ENCODE data around the gene GABRA5.
"Not testable (repeated sequence)": the region's sequence is repeated elsewhere in the genome, so short reads cannot be mapped to it uniquely, and the experiment has no call there.

GABRA5 gene

DNA sequence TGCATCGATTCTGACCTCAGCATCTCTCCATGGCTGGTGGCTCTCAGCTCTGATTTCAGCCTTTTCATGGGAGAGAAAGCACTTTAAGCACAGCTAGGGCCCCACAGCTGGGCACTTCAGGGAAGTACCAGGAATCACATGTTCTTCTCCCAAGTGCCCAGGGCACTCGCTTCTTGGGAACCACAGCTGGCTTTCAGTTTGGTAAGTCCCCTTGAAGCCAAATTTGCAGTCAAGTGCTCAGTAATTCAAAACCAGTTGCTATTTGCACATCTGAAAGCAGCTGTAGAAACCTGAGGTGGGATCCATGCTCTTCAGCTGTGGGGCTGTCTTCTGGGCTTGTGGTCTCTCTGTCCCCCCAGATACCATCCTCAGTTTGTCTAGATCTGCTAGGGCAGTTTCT lies 12.8 kb downstream of the GABRA5 start:
- DNase-seq, result no peak

DNA sequence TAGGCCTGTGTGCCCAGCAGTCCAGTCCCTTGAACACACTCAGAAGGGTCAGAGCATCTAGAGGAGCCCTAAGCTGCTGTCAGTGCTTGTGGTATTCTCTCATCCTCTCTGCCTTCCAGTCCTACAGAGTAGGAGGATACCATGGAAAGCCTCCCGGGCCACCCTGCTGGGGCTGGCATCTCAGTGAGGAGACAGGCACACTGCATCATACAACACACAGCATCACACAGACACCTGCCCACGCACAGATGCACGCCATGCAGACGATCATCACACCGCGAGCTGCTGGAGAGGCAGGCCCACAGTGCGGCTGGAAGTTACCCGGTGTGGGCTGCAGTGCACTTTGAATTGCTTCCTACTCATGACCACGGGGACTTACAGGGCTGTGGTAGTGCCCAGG lies 15.2 kb downstream of the GABRA5 start:
- DNase-seq, result no peak

DNA sequence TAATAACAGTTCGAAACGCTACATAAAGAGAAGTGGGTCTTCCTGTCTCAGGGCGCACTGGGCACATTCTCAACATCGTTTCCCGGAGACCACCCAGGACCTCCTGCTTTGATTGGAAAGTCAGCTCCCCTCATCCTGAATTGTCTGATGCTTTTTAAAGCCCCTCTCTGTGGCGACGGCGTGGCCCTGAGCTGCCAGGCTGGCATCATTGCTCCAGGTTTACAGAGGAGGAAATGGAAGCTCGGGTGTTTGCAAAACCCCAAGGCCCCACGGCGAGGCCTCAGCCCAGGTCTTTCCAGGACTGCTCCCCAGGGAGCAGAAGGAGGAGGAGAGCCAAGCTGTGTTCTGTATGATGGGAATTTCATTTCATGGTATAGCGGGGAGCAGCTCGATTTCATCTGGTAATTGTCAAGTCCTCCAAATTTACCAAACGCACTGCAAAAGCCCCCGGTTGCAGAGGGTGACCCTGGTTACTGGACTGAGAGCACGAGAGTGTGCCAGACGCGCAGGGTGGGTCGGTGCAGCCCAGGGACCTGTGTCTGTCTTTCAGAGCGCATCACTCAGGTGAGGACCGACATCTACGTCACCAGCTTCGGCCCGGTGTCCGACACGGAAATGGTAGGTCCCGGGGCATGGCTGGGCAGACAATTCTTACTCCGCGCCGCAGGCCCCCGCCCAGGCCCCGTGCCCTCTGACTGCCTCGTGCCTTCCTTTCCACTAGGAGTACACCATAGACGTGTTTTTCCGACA lies 15.9 kb downstream of the GABRA5 start:
- DNase-seq, result no peak

DNA sequence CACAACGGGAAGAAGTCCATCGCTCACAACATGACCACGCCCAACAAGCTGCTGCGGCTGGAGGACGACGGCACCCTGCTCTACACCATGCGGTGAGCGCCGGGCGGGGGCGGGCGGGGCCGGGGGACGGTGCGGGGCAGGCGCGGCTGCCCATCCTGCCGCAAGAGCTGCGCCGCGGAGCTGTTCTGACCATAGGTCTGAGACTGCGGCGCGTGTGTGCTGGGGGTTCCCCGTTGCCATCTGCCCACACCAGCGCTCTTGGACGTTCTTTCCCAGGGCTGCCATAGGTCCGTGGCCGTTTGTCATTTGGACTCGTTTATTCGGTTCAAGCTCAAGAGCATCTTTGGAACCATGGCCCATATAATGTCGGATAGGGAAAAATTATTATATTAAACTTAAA lies 16.6 kb downstream of the GABRA5 start:
- DNase-seq, result no peak

DNA sequence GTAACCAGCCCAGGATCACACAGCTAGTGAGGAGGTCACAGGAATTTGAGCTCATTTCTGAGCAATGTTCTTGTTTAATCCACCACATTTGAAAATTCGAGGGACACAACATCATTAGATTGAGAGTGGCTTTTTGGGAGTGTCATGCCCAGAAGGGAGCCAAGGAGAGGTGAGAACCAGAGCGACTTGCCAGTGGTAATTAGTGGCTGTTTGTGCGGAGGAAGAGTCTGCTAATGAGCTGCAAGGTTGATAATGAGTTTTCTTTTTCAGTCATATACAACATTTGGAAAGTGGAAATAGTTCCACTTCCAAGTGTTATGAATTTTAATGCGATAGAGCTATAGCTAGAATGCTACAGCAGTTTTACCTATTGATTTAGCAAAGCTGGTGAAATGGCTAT lies 19.7 kb downstream of the GABRA5 start:
- DNase-seq, result no peak

DNA sequence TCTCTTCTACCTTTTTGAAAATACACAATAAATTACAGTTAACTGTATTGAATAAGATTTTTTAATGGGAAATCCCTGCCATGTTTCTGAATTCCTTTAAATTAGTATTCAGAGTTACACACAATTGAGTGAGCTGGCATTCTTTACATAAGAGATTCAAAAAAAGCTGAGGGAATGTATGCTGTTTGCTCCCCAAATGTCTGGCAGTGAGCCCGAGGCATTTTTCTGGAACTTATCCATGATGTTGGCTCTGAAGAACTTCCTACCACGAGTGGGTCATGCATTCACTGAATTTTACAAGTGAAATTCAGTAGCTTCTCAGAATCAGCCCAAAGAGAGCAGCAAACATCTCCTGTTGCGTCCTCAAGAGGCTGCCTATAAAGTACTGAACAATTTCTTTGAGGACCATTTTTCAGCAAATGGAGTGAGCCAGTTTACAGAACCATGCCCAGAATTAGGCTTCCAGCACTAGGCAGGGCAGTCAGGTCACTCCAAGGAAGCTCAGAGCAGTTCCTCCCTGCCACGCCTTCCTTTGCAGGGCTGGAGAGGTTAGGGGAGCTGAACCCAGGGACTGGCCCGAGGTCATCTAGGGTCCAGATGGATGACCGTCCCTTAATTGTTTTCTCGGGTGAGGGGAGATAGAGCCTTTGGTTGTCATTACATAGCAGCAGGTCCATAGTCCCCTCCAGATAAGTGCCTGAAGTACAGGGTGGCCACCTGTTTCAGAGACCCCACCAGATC lies 21.2 kb downstream of the GABRA5 start:
- DNase-seq, result no peak

DNA sequence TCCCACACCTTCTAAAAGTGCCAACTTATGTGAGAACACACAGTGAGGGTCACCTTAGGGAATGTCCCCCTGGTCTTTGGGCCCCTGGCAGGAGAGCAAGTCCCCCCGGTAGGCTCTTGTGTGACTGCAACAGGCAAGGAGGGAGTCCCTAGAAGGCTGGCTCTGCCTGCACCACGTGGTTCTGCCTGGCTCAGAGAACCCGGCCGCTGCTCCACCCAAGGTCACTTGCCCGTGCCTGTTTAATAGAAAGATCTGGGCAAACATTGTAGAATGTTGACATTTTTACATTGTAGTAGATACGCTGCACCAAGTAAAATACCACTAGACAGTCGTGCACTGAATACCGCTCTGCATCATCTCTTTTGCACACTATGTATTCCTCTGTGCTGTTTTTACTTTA lies 21.9 kb downstream of the GABRA5 start:
- no peak for DNase-seq

DNA sequence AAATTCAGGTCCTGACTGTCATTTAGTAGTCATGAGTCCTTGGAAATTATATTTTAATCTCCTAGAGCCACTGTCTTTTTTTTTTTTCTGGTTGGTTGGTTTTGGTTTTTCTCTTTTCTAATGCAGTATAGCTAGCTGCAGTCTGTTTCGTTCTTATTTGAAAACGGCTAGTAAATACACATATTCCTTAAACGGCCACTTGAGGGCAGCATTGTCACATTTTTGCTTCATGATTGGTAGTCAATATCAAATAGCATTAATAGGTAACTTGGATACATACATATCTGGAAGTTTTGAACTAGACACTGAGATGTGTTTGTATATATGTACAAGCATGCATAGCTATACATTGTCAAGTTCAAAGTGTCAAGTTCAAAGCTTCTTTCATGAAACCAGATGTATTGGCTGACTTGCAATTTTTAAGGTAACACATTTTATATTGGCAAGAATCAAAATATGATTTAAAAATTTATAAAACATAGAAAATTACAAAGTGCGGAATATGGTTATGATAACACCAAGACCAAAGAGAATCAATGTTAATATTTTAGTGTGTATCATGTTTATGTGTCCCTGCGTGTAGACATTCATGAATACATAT lies 22.5 kb downstream of the GABRA5 start:
- peak; percentile 40 for DNase-seq

DNA sequence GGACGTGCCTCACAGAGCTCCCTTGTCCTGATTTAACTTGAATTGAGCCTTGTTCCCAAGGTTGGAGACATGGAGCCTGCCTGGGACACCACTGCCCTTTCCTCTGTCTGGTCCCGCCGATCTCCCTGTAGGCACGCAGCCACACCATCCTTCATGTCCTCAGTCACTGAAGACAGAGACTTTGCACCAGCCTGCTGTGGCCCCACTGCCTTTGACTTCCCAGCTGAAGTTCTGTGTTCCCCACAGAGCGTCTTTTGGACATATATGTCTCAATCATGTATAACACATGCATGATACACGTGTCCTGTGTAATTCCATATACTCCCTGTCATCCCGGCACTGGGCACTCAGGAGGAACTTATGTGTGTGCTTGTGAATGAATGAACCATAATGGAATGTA lies 23.6 kb downstream of the GABRA5 start:
- no peak for DNase-seq

DNA sequence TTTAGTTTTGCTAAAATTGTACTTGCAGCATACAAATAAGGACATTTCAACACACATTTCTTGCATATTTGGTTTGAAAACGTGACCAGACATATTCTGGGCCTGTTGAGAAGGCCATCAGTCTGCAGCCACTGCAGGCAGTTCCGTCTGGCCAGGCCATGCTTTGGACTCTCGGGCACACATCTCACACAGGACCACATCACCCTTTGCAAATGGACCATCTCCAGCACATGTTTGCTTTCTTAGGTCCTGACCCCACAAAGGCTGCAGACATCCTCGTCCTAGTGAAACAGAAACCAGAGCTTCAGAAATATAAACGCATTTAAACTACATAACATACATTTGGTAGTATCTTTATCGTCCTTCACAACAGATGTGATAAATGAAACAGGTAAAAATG lies 24.1 kb downstream of the GABRA5 start:
- DNase-seq, result no peak

DNA sequence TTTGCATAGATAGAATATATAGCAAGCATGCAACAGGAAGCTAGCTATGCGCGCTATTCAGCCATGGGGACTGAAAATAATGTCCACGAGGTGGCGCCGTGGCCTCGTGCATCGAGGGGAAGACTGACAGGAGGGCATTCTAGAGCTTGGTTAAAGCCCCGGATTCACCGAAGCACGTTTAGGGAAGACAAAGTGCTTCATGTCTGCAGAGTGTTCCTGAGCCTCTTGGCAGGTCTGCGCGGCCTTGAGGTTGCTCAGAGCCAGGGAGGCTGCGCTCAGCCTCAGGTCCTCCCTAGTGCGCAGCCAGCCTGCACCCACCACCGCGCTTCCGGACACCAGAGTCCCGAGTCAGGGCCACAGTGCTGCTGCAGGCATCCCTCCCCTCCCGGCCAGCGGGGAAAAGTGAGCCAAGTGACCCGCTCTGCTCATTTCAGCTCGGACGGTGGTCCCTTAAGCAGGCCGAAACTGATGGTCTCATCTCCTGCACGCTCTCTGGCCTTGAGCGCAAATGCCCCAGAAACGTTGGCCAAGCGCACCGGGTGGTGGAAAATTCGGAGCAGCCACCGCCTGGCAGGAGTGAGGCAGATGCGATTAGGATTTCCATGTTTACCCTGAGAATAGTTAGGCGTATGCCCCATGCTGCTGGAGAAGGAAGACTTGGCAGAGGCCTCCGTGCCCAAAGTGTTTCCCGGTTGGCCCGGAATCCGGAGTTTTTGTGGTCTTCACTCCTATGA lies 24.8 kb downstream of the GABRA5 start:
- DNase-seq, result peak; percentile 3

DNA sequence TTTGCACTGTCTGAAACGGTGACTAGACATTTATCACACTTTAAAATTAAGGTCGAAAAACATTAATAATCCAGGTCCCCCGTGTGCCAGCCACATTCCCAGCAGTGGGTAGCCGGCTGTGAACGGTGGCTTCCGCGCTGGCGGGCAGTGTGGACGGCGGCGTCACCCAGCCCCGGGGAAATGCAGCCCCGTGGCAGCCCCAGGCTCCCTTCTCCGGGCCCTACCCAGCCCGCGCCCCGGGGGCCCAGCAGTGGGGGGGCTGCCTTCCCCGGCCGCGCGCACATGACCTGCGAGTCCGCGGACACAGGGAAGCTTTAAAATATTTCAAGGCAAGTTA lies 25.3 kb downstream of the GABRA5 start:
- DNase-seq, result no peak

DNA sequence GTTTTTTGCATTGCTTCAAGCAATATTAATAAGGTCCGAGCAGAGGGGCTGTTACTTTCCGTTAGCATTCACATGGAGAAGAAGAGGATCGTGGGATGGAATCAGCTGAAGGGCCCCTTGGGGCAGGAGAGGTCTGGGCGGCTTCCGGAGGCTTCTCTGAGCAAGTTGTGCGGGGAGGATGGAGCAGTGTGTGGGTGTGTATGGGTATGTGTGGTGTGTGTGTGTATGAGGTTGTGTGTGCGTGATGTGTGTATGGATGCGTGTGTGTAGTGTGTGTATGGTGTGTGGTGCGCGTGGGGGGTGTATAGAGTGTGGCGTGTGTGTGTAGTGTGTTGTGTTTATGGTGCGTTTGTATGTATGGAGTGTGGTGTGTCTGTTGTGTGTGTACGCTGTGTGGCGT lies 25.8 kb downstream of the GABRA5 start:
- no peak for DNase-seq

DNA sequence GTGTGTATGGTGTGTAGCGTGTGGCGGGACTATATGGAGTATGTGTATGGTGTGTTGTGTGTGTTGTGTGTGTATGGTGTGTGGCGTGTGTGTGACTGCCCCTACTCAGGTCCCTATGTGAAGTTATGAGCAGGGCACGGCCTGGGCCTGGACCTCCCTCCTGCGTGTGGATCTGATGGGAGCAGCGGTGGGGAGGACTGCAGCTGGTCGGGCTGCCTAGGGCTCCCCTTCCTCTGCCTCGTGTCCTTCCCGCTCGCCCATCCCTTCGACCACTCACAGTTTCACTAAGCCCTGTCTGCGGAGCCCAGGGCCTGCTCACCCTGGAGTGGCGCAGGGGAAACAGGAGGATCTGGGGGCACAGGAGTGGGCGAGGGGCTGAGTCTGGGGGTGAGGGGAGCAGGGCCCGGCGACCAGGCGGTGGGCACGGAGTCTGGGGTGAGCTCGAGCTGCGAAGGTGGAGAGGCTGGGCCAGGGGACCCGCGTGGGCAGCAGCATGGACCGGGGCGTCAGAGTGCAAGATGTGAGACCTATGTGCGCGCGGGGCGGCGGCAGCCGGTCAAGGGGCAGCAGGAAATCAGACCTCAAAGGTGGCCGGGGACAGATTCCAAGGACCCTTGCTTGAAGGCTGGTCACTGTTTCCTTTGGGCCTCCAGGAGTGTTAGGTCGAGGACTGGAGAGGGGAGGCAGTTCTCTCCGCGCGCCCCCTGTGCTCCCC lies 26.6 kb downstream of the GABRA5 start:
- DNase-seq, result no peak

DNA sequence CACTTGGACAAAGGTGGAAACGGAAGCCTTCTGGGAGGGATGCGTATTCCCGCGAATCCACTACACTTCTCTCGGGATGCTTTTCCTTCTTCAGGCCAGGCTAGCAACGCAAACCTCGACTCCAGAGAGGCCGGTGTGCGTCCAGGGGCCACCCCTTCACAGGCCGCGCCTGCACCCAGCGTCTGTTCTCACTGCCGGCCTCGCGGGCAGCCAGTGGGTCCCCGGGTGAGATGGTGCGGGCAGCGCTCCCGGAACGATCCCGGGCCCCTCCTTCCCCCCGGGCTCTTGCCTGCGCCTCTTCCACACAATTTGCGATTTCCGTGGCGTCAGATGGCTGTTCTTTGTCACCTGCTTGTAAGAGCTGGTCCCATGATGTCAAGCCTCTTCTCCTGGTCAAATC lies 27.3 kb downstream of the GABRA5 start:
- DNase-seq, result no peak

DNA sequence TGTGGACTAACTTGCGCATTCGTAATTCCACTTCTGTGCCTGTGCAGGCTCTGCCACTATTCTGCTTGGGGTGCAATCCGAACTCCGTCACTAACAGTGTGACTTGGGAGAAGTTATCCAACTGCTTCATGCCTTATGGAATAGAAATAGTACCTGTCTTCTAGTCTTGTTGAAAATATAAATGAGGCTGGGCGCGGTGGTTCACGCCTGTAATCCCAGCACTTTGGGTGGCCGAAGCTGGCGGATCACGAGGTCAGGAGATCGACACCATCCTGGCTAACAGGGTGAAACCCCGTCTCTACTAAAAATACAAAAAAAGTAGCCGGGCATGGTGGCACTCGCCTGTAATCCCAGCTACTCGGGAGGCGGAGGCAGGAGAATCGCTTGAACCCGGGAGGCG lies 28.5 kb downstream of the GABRA5 start:
- DNase-seq, result not testable (repeated sequence)

DNA sequence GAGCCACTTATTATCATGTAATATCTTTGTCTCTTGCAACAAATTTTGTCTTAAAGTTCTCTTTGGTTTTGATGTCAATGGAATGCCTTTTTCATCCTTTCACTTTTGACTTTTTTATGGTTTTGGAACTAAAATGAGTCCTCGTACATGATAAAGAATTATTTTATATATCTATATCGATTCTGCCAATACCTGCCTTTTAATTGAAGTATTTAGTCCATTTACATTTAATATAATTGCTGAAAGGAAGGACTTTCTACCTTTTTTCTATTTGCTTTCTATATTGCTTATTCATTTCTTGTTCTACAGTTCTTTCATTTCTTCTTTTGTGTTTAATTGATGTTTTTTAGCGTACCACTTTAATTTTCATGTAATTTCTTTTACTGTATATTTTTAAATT lies 32.8 kb downstream of the GABRA5 start:
- DNase-seq, result no peak

DNA sequence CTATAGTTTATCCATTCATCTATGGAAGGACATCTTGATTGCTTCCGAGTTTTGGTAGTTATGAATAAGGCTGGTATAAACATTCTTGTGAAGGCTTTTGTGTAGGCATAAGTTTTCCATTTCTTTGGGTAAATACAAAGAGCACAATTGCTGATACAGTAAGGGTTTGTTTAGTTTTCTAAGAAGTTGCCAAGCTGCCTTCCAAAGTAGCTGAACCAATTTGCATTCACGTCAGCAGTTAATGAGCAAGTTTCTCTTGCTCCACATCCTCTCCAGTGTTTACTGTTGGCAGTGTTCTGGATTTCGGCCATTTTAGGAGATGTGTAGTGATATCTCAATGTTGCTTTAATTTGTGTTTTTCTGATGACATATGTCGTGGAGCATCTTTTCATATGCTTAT lies 34.2 kb downstream of the GABRA5 start:
- no peak for DNase-seq

DNA sequence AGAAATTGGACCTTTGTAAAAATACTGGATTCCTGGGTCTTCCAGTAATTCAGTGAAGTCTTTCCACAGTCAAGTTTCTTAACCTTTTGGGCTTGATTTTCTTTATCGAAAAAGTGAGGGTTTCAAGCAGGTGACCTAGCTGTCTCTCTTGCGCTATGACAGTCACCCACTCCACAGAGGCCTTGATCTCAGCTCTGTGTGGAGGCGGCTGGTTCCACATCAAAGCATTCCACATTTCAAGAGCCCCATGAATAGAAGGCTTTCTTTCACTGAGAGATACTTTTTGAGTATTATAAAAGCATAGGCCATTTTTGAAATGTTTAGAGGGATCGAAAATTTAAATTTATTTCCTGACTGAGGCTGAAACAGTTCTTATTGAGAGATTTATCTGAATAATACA lies 43.9 kb downstream of the GABRA5 start:
- DNase-seq, result no peak

DNA sequence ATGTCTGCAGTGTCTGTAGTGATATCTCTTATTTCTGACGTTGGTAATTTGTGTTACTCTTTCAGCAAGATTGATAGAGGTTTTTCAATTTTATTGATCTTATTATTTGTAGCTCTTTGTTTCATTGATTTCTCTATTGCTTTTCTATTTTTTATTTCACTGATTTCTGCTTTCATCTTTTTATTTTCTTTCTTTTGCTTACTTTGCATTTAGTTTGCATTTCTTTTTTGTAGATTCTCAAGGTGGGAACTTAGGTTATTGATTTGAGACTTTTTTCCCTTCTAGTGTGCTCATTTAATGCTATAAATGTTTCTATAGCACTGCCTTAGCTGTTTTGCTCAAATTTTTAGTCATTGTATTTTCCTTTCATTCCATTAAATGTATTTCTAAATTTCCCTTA lies 54.6 kb downstream of the GABRA5 start:
- DNase-seq, result no peak

DNA sequence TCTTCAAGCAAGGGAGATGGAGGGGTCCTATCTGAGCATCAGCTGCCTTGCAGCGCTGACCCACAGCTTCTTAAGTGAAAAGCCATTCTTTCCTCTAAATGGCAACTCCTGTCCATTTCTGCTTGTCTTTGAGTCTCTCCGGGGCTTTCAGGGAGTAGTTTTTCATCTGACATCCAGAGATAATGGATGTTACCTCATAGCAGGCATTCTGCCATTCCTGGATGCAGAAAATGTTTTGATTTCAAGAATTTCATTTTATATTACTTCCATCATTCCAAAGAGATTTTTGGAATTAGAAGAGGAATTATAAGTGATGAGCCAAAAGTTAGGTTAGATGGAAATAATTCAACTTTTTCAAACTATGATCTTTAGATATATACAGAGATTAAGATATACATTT lies 59.2 kb downstream of the GABRA5 start:
- no peak for DNase-seq

DNA sequence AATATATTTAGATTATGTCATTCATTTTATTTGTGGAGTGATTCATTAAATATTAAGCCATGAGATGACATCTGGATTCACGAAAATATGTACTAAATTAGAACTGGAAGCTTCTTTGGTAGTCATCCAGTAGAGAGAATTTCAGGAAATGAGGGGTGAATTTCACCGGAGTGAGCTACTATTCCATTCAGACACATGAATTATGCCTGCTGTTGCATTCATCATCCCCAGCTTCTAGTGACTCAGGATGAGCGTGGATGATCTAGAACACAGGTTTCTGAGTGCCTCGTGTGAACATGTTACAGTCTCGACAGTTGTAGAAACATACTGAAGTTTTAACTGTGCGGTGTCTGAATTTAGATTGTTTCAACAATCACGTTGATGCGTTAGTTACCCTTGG lies 61.2 kb downstream of the GABRA5 start:
- no peak for DNase-seq

DNA sequence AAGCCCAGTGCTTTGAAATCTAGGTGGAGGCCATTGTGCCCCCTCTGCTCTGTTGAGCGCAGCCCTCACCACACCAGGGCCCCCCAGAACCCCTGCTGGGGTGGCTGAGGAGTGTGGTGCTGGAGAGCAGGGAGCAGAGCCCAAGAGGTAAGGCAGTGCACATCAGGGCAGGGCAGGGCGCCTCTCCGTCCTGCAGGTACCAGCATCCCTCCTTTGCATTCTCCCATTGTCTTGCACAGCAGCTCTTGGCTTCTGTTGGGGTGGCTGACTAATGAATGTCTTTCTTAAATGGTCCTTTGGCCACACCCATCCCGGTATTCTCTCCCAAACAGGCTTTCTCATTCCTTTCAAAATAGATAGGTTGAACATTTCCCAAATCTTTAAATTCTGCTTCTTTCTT lies 62.7 kb downstream of the GABRA5 start:
- no peak for DNase-seq
